Stimulated activated CD8-positive, alpha-beta memory T cell treated with anti-CD3 and anti-CD28 coated beads, Interleukin-4, amount 100 ng/mL, for 1 hour (primary cell): ENCODE results near the gene GABRB3.

Experiments used
- DNase-seq, 2 donors: peaks; one replicate each; pipeline ENCODE4 v3.0.0-alpha.2; 2020; ENCODE audit warnings: low read depth in 2 of 2, low spot score in 1 of 2

The GABRB3 gene

GRCh38 chr15:26561896-26562295 is 211.0 kb downstream of the GABRB3 start:
- DNase-seq = no peak

GRCh38 chr15:26561130-26561529 is 211.7 kb downstream of the GABRB3 start:
- DNase-seq = no peak

- DNase-seq = no peak
These were observed 217.0 kb downstream of the GABRB3 start for GRCh38 chr15:26555898-26556297.

GRCh38 chr15:26551473-26551872 is 221.4 kb downstream of the GABRB3 start:
- DNase-seq = no peak

GRCh38 chr15:26550880-26551279 is 222.0 kb downstream of the GABRB3 start:
- no peak for DNase-seq

GRCh38 chr15:26537663-26538062 is 235.2 kb downstream of the GABRB3 start:
- DNase-seq = no peak

- no peak for DNase-seq
These were observed 241.4 kb downstream of the GABRB3 start for GRCh38 chr15:26531489-26531888.

- no peak for DNase-seq
These were observed 247.8 kb downstream of the GABRB3 start for GRCh38 chr15:26525096-26525495.

- DNase-seq = no peak
These were observed 251.1 kb downstream of the GABRB3 start for GRCh38 chr15:26521691-26522198.

- DNase-seq = no peak
These were observed 251.7 kb downstream of the GABRB3 start for GRCh38 chr15:26521130-26521529.

GRCh38 chr15:26518885-26519284 is 254.0 kb downstream of the GABRB3 start:
- no peak for DNase-seq

- DNase-seq = no peak
These were observed 256.5 kb downstream of the GABRB3 start for GRCh38 chr15:26516102-26516980.

- no peak for DNase-seq
These were observed 268.9 kb downstream of the GABRB3 start for GRCh38 chr15:26504009-26504408.
